ENCODE data around the gene HECTD3. TPM values are rescaled to one million over a fixed set of nuclear protein-coding genes. Genes with fewer than 3 reads are reported as not detected.

Gene HECTD3
- total and polyA plus RNA-seq, 4 donors: 15.9 to 32.9 (median 24.2) TPM

DNA sequence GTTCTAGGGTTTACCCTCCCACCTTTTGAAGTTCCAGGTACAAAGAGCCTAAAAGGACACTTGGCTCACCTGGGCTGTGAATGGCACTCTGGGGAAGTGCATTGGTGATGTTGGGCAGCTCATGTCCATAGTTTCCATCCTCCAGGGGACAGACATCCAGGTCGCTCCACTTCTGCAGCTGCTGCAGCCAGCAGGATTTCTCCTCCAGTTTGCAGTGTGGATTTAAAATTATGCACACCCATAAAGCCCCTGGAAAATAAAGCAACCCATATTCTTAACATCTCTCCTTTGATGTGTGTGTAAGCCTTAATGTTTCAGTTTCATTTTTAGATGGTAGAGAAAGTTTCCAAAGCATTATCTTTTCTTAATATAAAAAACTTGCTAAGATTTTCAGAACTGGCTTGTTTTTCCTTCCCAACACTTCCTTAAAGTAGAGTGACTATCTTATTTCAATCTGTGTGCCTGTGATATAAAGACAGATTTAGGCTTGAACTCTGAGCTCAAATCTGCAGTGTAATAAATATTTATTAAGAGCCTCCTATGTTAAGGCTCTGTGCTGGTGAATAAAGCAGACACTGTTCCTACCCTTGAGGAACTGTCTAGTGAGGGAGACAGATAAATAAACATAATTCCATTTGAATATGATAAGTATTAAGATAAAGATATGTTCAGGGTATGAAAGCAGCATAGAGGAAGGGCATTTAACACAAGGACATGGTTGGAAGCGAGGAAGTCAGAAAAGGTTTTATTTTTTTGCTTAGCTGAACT, 40.1 kb upstream of the HECTD3 start:
- WGBS: 69% methylated on average over 2 of the region's 2 CpGs
- Histone ChIP-seq H3K9ac (ENCODE audit: low read depth in 1 of 2, low read length in 2 of 2) (no peak overlapping the region), H3K36me3 (ENCODE audit: control insufficient read depth in 4 of 4, insufficient read depth in 3 of 4, low read depth in 1 of 4, low read length in 3 of 4) (no peaks in the 10 kb centered on the region), H3K27me3 (ENCODE audit: control insufficient read depth in 4 of 4, insufficient read depth in 4 of 4, low read length in 3 of 4) (no peaks in the 10 kb centered on the region), H3K27ac (ENCODE audit: low read depth in 1 of 2, low read length in 2 of 2) (no peak overlapping the region), H3K4me1 (ENCODE audit: control insufficient read depth in 4 of 4, insufficient read depth in 4 of 4, low read length in 3 of 4) (no peaks in the 10 kb centered on the region), H3K4me3 (ENCODE audit: low read depth in 1 of 3, low read length in 3 of 3) (no peak overlapping the region), H3K9me3 (ENCODE audit: control insufficient read depth in 4 of 4, low read length in 3 of 4) (no peaks in the 10 kb centered on the region)
- no peak for DNase-seq (ENCODE audit: low spot score)
- no peak for TF ChIP-seq RXRA (IDR thresholded peaks at IDR 0.05)
- TF ChIP-seq FOXA2 (IDR thresholded peaks at IDR 0.05): no peak
- TF ChIP-seq FOXA1 (IDR thresholded peaks at IDR 0.05): no peak
- TF ChIP-seq CTCF (IDR thresholded peaks at IDR 0.05; ENCODE audit: low read depth, low read length, missing input control): no peak

GRCh38 chr1:45047032-45047431, 35.9 kb upstream of the HECTD3 start:
- TF ChIP-seq RAD21 (IDR thresholded peaks at IDR 0.05): no peak
- TF ChIP-seq, protein P1, sequence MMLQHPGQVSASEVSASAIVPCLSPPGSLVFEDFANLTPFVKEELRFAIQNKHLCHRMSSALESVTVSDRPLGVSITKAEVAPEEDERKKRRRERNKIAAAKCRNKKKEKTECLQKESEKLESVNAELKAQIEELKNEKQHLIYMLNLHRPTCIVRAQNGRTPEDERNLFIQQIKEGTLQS (IDR thresholded peaks at IDR 0.05): no peak
- no peak for DNase-seq (ENCODE audit: low spot score)
- Histone ChIP-seq H3K27ac (ENCODE audit: low read depth in 1 of 2, low read length in 2 of 2) (no peak overlapping the region), H3K36me3 (ENCODE audit: control insufficient read depth in 4 of 4, insufficient read depth in 3 of 4, low read depth in 1 of 4, low read length in 3 of 4) (no peaks in the 10 kb centered on the region), H3K4me3 (ENCODE audit: low read depth in 1 of 3, low read length in 3 of 3) (no peak overlapping the region), H3K9me3 (ENCODE audit: control insufficient read depth in 4 of 4, low read length in 3 of 4) (peaks cover 0 to 5% (median 0%) of the 10 kb centered on the region in 4 donors), H3K4me1 (ENCODE audit: control insufficient read depth in 4 of 4, insufficient read depth in 4 of 4, low read length in 3 of 4) (no peaks in the 10 kb centered on the region), H3K9ac (ENCODE audit: low read depth in 1 of 2, low read length in 2 of 2) (no peak overlapping the region), H3K27me3 (ENCODE audit: control insufficient read depth in 4 of 4, insufficient read depth in 4 of 4, low read length in 3 of 4) (no peaks in the 10 kb centered on the region)
- 97% methylated on average over 5 of the region's 5 CpGs for WGBS

GRCh38 chr1:45044916-45045315, 33.8 kb upstream of the HECTD3 start:
- no peak for TF ChIP-seq REST (IDR thresholded peaks at IDR 0.05)
- no peak for TF ChIP-seq MAX (IDR thresholded peaks at IDR 0.05)
- no peak for TF ChIP-seq NR2F2 (IDR thresholded peaks at IDR 0.05)
- TF ChIP-seq ZBTB33 (IDR thresholded peaks at IDR 0.05): no peak
- TF ChIP-seq EGR1 (IDR thresholded peaks at IDR 0.05; ENCODE audit: low read depth in 2 of 2): no peak
- TF ChIP-seq JUND (IDR thresholded peaks at IDR 0.05): no peak
- WGBS: 100% methylated on average over 1 of the region's 1 CpG
- no peak for DNase-seq (ENCODE audit: low spot score)
- H3K27ac ChIP-seq (ENCODE audit: low read depth in 1 of 2, low read length in 2 of 2): no peak overlapping the region
- H3K4me3 ChIP-seq (ENCODE audit: low read depth in 1 of 3, low read length in 3 of 3): no peak overlapping the region
- no peaks in the 10 kb centered on the region for H3K36me3 ChIP-seq (ENCODE audit: control insufficient read depth in 4 of 4, insufficient read depth in 3 of 4, low read depth in 1 of 4, low read length in 3 of 4)
- no peak overlapping the region for H3K9ac ChIP-seq (ENCODE audit: low read depth in 1 of 2, low read length in 2 of 2)
- H3K27me3 ChIP-seq (ENCODE audit: control insufficient read depth in 4 of 4, insufficient read depth in 4 of 4, low read length in 3 of 4): no peaks in the 10 kb centered on the region
- no peaks in the 10 kb centered on the region for H3K4me1 ChIP-seq (ENCODE audit: control insufficient read depth in 4 of 4, insufficient read depth in 4 of 4, low read length in 3 of 4)
- peaks cover 0 to 5% (median 0%) of the 10 kb centered on the region in 4 donors for H3K9me3 ChIP-seq (ENCODE audit: control insufficient read depth in 4 of 4, low read length in 3 of 4)

Measured in liver (tissue), 9 donors.